Measurements from ENCODE around the gene COA8.
"Not testable (repeated sequence)": the region's sequence is repeated elsewhere in the genome, so short reads cannot be mapped to it uniquely, and the experiment has no call there.

Gene COA8

GRCh38 chr14:103562429-103563225, at the start of gene COA8, which contains the start of gene BAG5:
COA8 (plus strand) TSS chr14:103562960; CDS start chr14:103563002, 42 bp downstream.
BAG5 (minus strand) TSS chr14:103562657; CDS start chr14:103561164, 1,493 bp downstream.
- peak; percentile 76 for DNase-seq

- DNase-seq, result no peak
Measured at GRCh38 chr14:103514596-103515421, 48.0 kb upstream of the COA8 start.

DNA sequence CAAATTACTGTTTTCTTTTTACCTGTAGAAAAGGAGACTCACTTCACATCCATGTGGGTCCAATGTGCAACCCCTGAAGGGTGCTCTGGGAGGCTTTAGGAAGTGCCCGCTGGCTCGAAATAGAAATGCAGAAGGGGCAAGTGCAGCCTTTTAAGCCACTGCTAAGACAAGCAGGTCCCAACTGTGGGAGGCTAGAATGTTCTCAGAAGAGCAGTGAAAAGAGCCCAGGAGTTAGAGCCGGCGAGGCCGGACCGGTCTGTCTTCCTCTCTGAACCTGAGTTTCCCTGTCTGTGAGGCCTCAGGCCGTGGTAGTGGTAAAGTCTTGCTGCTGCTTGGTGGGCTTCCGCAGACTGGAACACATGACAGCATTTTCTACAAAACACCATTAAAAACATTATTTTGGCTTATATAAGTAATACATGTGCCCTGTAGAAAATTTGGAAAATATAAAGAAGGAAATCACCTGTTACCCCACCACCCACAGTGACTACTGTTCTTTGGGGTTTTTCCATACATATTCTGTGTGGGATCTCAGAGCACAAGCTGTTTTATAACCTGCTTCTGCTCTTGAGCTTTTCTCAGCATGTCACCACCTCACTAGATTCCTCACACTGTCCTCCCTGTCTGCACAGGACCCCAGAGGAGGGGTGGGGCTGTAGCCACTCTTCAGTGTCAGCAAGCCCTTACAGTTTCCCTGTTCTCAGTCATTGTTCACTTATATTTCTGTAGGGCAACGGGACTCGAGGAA, 46.2 kb upstream of the COA8 start:
- no peak for DNase-seq

GRCh38 chr14:103517174-103517566, 45.6 kb upstream of the COA8 start:
- DNase-seq, result no peak

DNA sequence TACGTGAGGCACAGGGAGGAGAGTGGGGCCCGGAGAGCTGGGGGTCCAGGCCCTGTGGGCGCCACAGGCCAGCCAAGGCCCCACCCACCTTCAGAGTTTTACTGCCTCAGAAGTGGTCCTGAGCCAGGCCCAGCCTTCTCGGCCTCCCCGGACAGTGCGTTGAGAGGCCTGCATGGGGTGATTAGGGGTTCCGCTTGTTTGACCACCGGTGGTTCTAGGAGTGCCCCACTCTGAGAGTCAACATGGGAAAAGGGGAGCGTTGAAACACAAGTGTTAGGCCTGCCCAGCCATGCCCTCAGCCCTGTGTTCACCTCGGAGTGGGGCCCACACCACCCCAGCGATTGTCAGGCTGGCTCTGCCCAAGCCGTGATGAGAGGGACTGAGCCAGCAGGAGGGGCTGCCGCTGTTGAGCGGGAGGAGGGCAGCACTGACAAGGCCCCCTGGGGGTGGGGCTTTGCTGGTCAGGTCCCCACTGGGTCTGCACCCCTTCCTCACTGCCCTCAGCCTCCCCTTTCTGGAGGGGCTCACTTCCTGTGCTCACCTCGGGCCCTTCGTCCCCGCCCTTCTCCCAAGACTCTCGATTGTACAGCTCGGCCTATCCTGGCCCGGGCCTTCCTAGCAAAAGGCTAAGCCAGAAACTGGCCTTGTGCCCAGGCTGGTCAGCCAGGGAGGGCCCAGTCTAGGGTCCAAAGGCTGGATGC, 44.9 kb upstream of the COA8 start:
- no peak for DNase-seq

DNA sequence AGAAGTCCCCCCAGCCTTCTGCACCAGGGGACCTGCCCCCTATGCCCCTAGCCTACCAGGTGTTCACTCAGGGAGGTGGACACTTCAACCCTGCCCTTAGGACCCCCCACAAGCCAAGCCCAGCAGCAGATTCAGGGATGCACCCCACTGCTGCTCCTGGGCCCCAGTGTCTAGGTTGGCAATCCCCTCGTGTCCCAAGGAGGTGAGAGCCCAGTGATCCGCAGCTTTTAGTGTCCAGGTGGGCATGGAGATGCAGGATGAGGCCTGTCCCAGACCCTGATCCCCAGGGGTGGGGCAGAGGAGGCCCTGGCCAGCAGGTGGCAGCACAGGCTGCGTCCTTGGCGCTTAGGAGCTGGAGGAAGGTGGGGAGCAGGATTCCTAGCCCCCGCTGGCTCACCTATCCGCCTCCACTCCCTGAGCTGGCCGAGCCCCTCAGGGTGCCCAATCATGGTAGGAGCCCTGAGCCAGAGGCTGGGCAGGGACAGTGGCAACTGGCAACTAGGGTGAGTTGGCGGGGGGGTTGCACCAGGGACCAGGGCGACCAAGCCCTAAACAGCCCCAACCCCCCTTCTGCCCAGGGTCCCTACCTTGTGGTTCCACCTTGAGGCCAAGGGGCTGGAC, 44.2 kb upstream of the COA8 start:
- peak; percentile 22 for DNase-seq

- DNase-seq, result no peak
Measured at GRCh38 chr14:103519043-103519836, 43.5 kb upstream of the COA8 start.

- peak; percentile 74 for DNase-seq
Measured at GRCh38 chr14:103519837-103520212, 42.9 kb upstream of the COA8 start.

GRCh38 chr14:103520269-103520656, 42.5 kb upstream of the COA8 start:
- DNase-seq, result no peak

GRCh38 chr14:103520657-103521437, 41.9 kb upstream of the COA8 start:
- DNase-seq, result peak; percentile 84

- peak; percentile 39 for DNase-seq
Measured at GRCh38 chr14:103521438-103521950, 41.3 kb upstream of the COA8 start.

DNA sequence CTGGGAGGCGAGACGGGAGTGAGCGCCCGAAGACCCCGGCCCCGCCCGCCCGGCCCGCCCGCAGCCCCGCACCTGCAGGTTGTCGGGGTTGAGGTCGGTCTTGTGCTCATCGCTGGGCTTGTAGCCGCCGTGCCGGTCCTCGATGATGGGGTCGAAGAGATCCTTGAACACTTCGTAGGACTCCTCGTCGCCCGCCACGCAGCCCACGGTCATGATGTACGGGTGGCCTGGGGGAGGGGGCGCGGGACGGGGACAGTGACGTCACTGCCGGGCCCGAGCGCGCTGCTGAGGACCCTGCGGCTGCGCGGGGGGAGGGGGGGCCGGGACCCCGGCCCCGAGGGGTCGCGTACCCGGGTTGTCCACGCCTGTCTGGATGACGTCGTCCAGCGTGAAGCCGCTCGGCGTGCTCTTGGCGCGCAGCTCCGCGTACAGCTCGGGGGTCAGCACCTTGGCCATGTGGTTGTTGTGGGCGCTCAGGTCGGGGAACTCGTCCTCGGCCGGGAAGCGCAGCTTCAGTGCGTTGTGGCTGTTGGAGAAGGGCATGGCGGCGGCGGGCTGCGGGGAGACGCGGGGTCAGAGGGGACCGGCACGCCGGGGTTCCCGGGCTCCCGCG, 40.7 kb upstream of the COA8 start:
- peak; percentile 4 for DNase-seq

GRCh38 chr14:103522649-103523574, 39.8 kb upstream of the COA8 start, which contains the start of gene CKB:
CKB (minus strand) TSS chr14:103522830; CDS start chr14:103522493, 337 bp downstream.
- DNase-seq, result peak; percentile 68

- DNase-seq, result no peak
Measured at GRCh38 chr14:103523575-103523954, 39.2 kb upstream of the COA8 start.

DNA sequence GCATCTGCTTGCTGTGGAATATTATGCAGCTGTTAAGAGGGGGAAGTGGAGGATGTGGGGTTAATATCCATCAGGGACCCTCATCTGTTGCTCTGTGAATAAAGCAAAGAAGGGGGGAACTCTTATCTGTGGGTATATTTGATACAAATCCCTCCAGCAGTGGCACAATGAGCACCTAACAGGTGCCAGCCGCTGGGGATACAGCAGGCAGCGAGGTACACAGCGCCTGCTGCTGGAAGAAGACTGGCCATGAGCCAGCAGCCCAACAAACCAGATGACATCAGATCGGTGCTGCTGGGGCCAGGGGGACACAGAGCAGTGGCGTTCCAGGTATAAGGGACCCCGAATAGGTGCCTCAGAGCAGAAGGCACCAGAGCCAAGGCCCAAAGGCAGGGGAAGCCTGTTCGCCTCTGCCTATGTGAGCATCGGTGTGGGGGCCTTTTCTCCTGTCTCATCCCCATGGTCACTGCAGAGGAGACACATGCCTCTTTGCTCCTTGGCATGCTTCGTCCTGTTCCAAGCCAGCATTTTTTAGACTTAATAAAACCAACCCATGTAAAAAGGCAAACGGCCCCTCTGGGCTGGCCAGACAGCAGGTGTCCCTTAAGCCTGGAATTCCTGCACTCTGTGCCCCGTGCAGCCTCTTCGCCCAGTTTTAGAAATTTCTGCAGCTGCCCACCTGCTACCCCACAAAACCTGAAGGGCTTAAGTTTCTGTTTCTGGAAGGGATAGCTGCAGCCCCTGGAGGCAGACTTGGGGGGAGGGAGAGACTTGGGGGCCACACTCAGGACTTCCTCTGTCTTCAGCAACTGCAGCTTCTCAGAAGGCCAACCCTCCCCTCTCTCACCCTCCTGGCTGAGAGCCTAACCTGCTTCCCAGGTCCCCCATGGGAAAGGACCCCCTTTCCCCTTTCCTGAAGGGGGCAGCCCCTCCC, 38.5 kb upstream of the COA8 start:
- DNase-seq, result no peak

GRCh38 chr14:103525430-103526246, 37.1 kb upstream of the COA8 start:
- not testable (repeated sequence) for DNase-seq
